ENCODE measurements around the gene NAIF1.

Gene NAIF1

GRCh38 chr9:128105538-128106175 is 38.5 kb upstream of the NAIF1 start:
- peak; percentile 69 for DNase-seq (ENCODE audit: low spot score)
- H3K4me3 ChIP-seq = no peak overlapping the region
- no peak overlapping the region for H3K27ac ChIP-seq
- TF ChIP-seq, protein P1, sequence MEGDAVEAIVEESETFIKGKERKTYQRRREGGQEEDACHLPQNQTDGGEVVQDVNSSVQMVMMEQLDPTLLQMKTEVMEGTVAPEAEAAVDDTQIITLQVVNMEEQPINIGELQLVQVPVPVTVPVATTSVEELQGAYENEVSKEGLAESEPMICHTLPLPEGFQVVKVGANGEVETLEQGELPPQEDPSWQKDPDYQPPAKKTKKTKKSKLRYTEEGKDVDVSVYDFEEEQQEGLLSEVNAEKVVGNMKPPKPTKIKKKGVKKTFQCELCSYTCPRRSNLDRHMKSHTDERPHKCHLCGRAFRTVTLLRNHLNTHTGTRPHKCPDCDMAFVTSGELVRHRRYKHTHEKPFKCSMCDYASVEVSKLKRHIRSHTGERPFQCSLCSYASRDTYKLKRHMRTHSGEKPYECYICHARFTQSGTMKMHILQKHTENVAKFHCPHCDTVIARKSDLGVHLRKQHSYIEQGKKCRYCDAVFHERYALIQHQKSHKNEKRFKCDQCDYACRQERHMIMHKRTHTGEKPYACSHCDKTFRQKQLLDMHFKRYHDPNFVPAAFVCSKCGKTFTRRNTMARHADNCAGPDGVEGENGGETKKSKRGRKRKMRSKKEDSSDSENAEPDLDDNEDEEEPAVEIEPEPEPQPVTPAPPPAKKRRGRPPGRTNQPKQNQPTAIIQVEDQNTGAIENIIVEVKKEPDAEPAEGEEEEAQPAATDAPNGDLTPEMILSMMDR (IDR thresholded peaks at IDR 0.05) = no peak

GRCh38 chr9:128104171-128104618 is 37.1 kb upstream of the NAIF1 start:
- Histone ChIP-seq H3K27ac (no peak overlapping the region), H3K4me3 (no peak overlapping the region)
- TF ChIP-seq, protein P1 (IDR thresholded peaks at IDR 0.05) = no peak
- DNase-seq (ENCODE audit: low spot score) = no peak

- no peak overlapping the region for H3K27ac ChIP-seq
- TF ChIP-seq, protein P1 (IDR thresholded peaks at IDR 0.05) = no peak
- no peak for DNase-seq (ENCODE audit: low spot score)
- no peak overlapping the region for H3K4me3 ChIP-seq
Measured at GRCh38 chr9:128103589-128103962, 36.5 kb upstream of the NAIF1 start.

DNA sequence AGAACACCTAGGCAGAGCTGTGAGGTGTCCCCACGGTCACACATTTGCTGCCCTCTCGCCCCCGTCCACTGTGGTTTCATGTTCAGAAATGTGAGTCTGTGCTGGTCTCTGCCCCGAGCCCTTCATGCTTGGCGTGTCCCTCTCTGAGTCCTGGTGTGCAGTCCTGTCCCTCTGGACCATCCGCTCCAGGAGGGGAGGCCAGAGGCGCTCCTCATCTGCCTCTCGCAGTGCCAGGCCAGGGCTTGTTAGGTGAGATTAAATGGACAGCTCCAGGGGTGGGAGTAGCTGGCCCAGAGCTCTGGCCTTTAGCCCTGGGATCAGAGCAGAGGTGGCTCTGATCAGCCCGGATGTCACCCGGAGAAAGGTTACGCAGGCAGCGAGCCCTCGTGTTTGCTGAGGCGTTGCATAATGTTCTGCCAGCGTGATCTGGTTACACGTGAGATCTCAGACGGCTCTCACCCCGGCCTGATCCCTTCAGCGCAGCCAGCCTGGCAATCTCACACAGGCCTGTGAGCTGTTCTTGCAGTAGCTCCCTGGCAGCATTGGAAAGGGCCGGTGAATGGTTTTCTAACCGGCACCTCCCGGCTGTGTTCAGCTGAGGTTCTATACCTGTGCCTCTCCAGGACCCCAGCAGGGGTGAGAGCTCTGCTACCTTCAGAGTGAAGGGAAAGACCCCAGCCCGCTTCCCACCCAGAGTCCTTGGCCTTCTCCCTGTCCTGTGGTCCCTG is 35.9 kb upstream of the NAIF1 start:
- TF ChIP-seq, protein P1 (IDR thresholded peaks at IDR 0.05) = no peak
- peak; percentile 74 for DNase-seq (ENCODE audit: low spot score)
- H3K4me3 ChIP-seq = no peak overlapping the region
- H3K27ac ChIP-seq = no peak overlapping the region

- Histone ChIP-seq H3K27ac (peak overlapping the region in 1 of 2 donors; percentile 95), H3K4me3 (no peak overlapping the region)
- TF ChIP-seq, protein P1 (IDR thresholded peaks at IDR 0.05) = no peak
- DNase-seq (ENCODE audit: low spot score) = no peak
Measured at GRCh38 chr9:128102196-128102595, 35.1 kb upstream of the NAIF1 start.

- H3K27ac ChIP-seq = peak overlapping the region in 1 of 2 donors; percentile 95
- peak; percentile 74 for DNase-seq (ENCODE audit: low spot score)
- peak overlapping the region; percentile 8 for H3K4me3 ChIP-seq
- TF ChIP-seq, protein P1 (IDR thresholded peaks at IDR 0.05) = no peak
Measured at GRCh38 chr9:128101690-128102089, 34.6 kb upstream of the NAIF1 start.

DNA sequence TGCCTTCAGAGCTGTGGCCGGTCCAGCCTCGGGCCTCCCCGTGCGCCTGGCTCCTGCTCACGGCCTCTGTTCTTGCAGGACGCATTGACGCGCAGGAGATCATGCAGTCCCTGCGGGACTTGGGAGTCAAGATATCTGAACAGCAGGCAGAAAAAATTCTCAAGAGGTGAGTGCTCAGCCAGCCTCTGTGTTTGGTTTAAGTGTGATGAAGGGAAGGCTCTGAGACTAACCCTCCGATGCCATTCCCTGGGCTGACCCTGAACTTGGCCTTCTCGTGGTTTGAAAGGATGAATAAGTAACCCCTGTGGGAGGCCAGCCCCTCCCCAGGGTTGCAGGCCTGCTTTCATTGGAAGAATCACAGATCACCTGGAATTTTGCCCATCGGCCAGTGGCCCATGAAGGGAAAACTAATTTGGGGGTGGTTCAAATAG is 34.1 kb upstream of the NAIF1 start:
- peak; percentile 70 for DNase-seq (ENCODE audit: low spot score)
- Histone ChIP-seq H3K27ac (peak overlapping the region; percentile 95), H3K4me3 (peak overlapping the region; percentile 8)
- TF ChIP-seq, protein P1 (IDR thresholded peaks at IDR 0.05) = no peak

Data from coronary artery (tissue), 2 donors.